Measurements from ENCODE around the gene MMP15. TPM values are rescaled to one million over a fixed set of nuclear protein-coding genes. Genes with fewer than 3 reads are reported as not detected.

The MMP15 gene
- total RNA-seq, 1 donor from 2014 or later: 78.7 TPM

DNA sequence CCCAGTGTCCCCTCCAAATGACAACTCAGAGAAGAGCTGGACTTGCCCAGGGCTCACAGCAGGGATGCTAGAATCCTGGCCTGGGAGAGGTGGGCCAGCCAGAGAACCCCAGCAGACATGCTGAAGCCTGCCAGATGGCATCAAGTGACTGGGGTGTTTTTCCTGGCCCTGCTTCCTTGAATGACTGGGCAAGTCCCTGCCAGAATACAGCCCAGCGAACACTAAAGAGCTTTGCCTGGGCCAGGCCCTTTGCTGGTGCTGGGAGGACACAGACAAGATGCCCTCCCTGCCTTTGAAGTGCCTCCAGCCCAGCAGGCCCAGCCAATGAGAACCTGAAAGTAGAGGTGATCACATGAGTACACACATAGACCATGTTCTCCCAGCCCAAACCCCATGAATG is 36.6 kb upstream of the MMP15 start:
- Histone ChIP-seq H3K36me3 (ENCODE audit: control insufficient read depth, insufficient read depth, low read length) (peaks cover 2% of the 10 kb centered on the region), H3K4me3 (ENCODE audit: low read depth, low read length) (no peak overlapping the region), H3K27me3 (ENCODE audit: control insufficient read depth, insufficient read depth, low read length) (peaks cover 16% of the 10 kb centered on the region)
- TF ChIP-seq CTCF (IDR thresholded peaks at IDR 0.05; ENCODE audit: insufficient read depth, low read length, poor library complexity, severe bottlenecking): no peak
- DNase-seq (ENCODE audit: low read depth): no peak

DNA sequence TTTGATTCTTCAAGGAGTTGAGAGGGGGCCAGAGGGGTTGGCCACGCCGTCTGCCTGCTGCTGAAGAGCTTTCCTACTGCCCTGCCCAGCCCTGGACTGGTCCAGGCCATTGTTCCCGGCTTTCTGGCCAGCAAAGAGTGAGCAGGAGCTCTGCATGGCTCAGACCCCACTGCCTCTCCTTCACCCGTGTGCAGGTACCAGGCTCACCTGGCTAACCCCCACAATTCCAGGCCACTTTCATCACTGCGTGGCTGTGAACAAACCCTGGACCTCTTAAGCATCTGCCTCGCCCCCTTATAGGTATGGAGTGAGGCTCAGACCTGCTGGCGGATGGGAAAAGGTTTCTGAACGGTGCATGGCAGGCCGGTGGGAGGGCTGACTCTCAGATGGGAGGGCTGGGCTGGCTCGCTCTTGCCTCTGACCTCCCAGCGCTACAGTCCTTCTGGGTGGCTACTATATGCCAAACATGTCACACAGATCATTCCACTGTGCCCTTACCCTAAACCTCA is 33.9 kb upstream of the MMP15 start:
- Histone ChIP-seq H3K36me3 (ENCODE audit: control insufficient read depth, insufficient read depth, low read length) (peaks cover 2% of the 10 kb centered on the region), H3K27me3 (ENCODE audit: control insufficient read depth, insufficient read depth, low read length) (peaks cover 2% of the 10 kb centered on the region), H3K4me3 (ENCODE audit: low read depth, low read length) (no peak overlapping the region)
- TF ChIP-seq CTCF (IDR thresholded peaks at IDR 0.05; ENCODE audit: insufficient read depth, low read length, poor library complexity, severe bottlenecking): no peak
- DNase-seq (ENCODE audit: low read depth): no peak

GRCh38 chr16:57992084-57992483 is 33.5 kb upstream of the MMP15 start:
- Histone ChIP-seq H3K27me3 (ENCODE audit: control insufficient read depth, insufficient read depth, low read length) (peaks cover 1% of the 10 kb centered on the region), H3K4me3 (ENCODE audit: low read depth, low read length) (no peak overlapping the region), H3K36me3 (ENCODE audit: control insufficient read depth, insufficient read depth, low read length) (peaks cover 2% of the 10 kb centered on the region)
- TF ChIP-seq CTCF (IDR thresholded peaks at IDR 0.05; ENCODE audit: insufficient read depth, low read length, poor library complexity, severe bottlenecking): no peak
- no peak for DNase-seq (ENCODE audit: low read depth)

- DNase-seq (ENCODE audit: low read depth): no peak
- Histone ChIP-seq H3K4me3 (ENCODE audit: low read depth, low read length) (no peak overlapping the region), H3K36me3 (ENCODE audit: control insufficient read depth, insufficient read depth, low read length) (peaks cover 2% of the 10 kb centered on the region), H3K27me3 (ENCODE audit: control insufficient read depth, insufficient read depth, low read length) (no peaks in the 10 kb centered on the region)
- no peak for TF ChIP-seq CTCF (IDR thresholded peaks at IDR 0.05; ENCODE audit: insufficient read depth, low read length, poor library complexity, severe bottlenecking)
These were observed 32.1 kb upstream of the MMP15 start for GRCh38 chr16:57993438-57993837.

- no peaks in the 10 kb centered on the region for H3K27me3 ChIP-seq (ENCODE audit: control insufficient read depth, insufficient read depth, low read length)
- peaks cover 2% of the 10 kb centered on the region for H3K36me3 ChIP-seq (ENCODE audit: control insufficient read depth, insufficient read depth, low read length)
- no peak for DNase-seq (ENCODE audit: low read depth)
- TF ChIP-seq CTCF (IDR thresholded peaks at IDR 0.05; ENCODE audit: insufficient read depth, low read length, poor library complexity, severe bottlenecking): no peak
- H3K4me3 ChIP-seq (ENCODE audit: low read depth, low read length): no peak overlapping the region
These were observed 31.7 kb upstream of the MMP15 start for GRCh38 chr16:57993897-57994296.

DNA sequence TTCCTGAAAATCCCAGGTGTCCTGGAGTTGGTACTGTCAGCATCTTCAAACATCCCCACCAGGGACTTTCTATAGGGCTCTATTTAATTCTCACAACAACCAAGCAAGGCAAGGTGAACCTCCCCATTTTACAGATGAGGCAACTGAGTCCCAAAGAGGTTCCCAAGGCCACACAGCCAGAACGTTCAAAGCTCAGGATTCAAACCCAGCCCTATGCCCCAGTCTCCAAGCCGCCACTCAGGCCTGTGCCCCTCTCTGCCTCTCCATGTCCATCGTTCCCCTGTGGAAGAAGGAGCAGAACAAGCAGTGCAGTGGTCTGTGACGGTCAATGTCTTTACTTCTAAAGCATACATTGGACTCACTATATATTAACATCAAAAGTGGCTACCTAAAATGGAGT is 31.2 kb upstream of the MMP15 start:
- DNase-seq (ENCODE audit: low read depth): no peak
- no peak for TF ChIP-seq CTCF (IDR thresholded peaks at IDR 0.05; ENCODE audit: insufficient read depth, low read length, poor library complexity, severe bottlenecking)
- no peak overlapping the region for H3K4me3 ChIP-seq (ENCODE audit: low read depth, low read length)
- peaks cover 2% of the 10 kb centered on the region for H3K36me3 ChIP-seq (ENCODE audit: control insufficient read depth, insufficient read depth, low read length)
- no peaks in the 10 kb centered on the region for H3K27me3 ChIP-seq (ENCODE audit: control insufficient read depth, insufficient read depth, low read length)
